Stomach smooth muscle (tissue), 2 donors: Measurements from ENCODE around the gene ALDH9A1.

Experiments used
- H3K27ac ChIP-seq: one replicate; pipeline ENCODE4 v1.7.0; 2013; ENCODE audit warnings: mild to moderate bottlenecking, low read length, inconsistent platforms
- H3K27me3 ChIP-seq, 2 donors: one replicate each; pipeline ENCODE4 v1.7.0; 2013; ENCODE audit warnings: low read length in 2 of 2; ENCODE audit not compliant: insufficient read depth in 2 of 2, control insufficient read depth in 1 of 2
- H3K36me3 ChIP-seq, 2 donors: one replicate each; pipeline ENCODE4 v1.7.0; 2013; ENCODE audit warnings: low read length in 2 of 2; ENCODE audit not compliant: control insufficient read depth in 2 of 2, insufficient read depth in 2 of 2
- H3K4me1 ChIP-seq: one replicate; pipeline ENCODE4 v1.7.0; 2013; ENCODE audit warnings: low read length; ENCODE audit not compliant: control insufficient read depth, insufficient read depth
- H3K4me3 ChIP-seq, 2 donors: one replicate each; pipeline ENCODE4 v1.7.0; 2013; ENCODE audit warnings: low read length in 2 of 2
- H3K9ac ChIP-seq, 2 donors: one replicate each; pipeline ENCODE4 v1.7.0; 2013; ENCODE audit warnings: low read length in 2 of 2, mild to moderate bottlenecking in 1 of 2
- H3K9me3 ChIP-seq, 2 donors: one replicate each; pipeline ENCODE4 v1.7.0; 2013; ENCODE audit warnings: low read length in 2 of 2; ENCODE audit not compliant: control insufficient read depth in 2 of 2
- donor health status: healthy.
- donor health status: Pancreatic carcinoma.

The ALDH9A1 gene

GRCh38 chr1:165632491-165632890 lies 65.9 kb downstream of the ALDH9A1 start:
- Histone ChIP-seq H3K9me3 (no peaks in the 10 kb centered on the region), H3K4me1 (peaks cover 23% of the 10 kb centered on the region), H3K36me3 (peaks cover 0 to 4% of the 10 kb centered on the region in 2 donors), H3K9ac (peak overlapping the region; percentile 82 to 93), H3K27ac (peak overlapping the region; percentile 84), H3K27me3 (no peaks in the 10 kb centered on the region), H3K4me3 (peak overlapping the region; percentile 81 to 97)

DNA sequence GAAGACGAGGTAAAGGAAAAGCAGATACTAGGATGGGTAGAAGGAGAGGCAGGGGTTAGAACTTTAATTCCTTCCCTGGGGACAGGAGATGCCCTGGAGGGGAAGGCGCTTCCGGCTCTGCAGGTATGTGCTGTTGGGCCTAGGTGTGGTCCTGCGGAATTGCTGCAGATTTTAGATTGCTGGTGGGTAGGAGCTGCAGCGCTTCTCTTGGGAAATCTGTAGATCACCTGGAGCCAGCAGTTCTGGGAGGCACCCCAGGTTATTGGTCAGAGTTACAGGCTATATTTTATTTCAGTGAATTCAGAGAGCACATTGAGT lies 66.3 kb downstream of the ALDH9A1 start:
- peaks cover 23% of the 10 kb centered on the region for H3K4me1 ChIP-seq

GRCh38 chr1:165631342-165632151 lies 66.8 kb downstream of the ALDH9A1 start:
- Histone ChIP-seq H3K4me1 (peaks cover 19% of the 10 kb centered on the region), H3K27ac (peak overlapping the region; percentile 84), H3K9ac (peak overlapping the region; percentile 82 to 93), H3K36me3 (no peaks in the 10 kb centered on the region), H3K27me3 (no peaks in the 10 kb centered on the region), H3K9me3 (no peaks in the 10 kb centered on the region), H3K4me3 (peak overlapping the region; percentile 81 to 97)

More for the DNA sequence above, 66.3 kb downstream of the ALDH9A1 start:
- H3K4me3 ChIP-seq = peak overlapping the region; percentile 81 to 97
- peak overlapping the region; percentile 82 to 93 for H3K9ac ChIP-seq
- H3K36me3 ChIP-seq = peaks cover 0 to 4% of the 10 kb centered on the region in 2 donors
- no peaks in the 10 kb centered on the region for H3K9me3 ChIP-seq
- peak overlapping the region; percentile 84 for H3K27ac ChIP-seq
- no peaks in the 10 kb centered on the region for H3K27me3 ChIP-seq

GRCh38 chr1:165630629-165631341 lies 67.6 kb downstream of the ALDH9A1 start, which contains the start of gene MGST3:
Gene MGST3 (plus strand): TSS chr1:165631234. CDS start chr1:165649848, 18,614 bp downstream.
- Histone ChIP-seq H3K4me1 (peaks cover 18% of the 10 kb centered on the region), H3K9ac (peak within 1 kb of the TSS; percentile 82 to 93), H3K9me3 (no peaks in the 10 kb centered on the region), H3K36me3 (no peaks in the 10 kb centered on the region), H3K4me3 (peak within 1 kb of the TSS; percentile 81 to 97), H3K27me3 (no peaks in the 10 kb centered on the region), H3K27ac (peak within 1 kb of the TSS; percentile 84)

- Histone ChIP-seq H3K27ac (peak overlapping the region; percentile 84), H3K36me3 (no peaks in the 10 kb centered on the region)
Observed at GRCh38 chr1:165629848-165630628, 68.3 kb downstream of the ALDH9A1 start.

DNA sequence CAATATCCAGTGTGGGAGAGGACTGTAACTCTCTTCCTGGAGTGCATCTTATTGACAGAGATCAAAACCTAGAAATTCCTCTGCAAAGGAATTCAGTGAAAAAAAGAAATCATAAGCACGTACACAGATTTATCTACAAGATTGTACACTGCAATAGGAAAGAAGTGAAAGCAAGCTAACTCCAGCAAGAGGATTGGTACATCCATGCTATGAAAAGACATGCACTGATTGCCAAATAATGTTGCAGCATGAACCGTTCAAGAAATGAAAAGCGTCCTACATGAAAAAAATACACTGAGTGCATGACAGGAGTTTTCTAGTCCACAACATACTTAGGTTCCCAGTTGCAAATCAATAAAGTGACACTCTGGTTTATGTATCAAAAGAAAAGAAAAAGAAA lies 69.2 kb downstream of the ALDH9A1 start:
- Histone ChIP-seq H3K36me3 (no peaks in the 10 kb centered on the region), H3K9ac (no peak overlapping the region), H3K27me3 (no peaks in the 10 kb centered on the region), H3K4me3 (no peak overlapping the region), H3K9me3 (no peaks in the 10 kb centered on the region), H3K27ac (no peak overlapping the region), H3K4me1 (peaks cover 18% of the 10 kb centered on the region)

More at GRCh38 chr1:165629848-165630628, 68.3 kb downstream of the ALDH9A1 start:
- H3K27me3 ChIP-seq = no peaks in the 10 kb centered on the region
- peak overlapping the region; percentile 81 to 97 for H3K4me3 ChIP-seq
- H3K4me1 ChIP-seq = peaks cover 18% of the 10 kb centered on the region
- H3K9me3 ChIP-seq = no peaks in the 10 kb centered on the region
- peak overlapping the region; percentile 82 to 93 for H3K9ac ChIP-seq

DNA sequence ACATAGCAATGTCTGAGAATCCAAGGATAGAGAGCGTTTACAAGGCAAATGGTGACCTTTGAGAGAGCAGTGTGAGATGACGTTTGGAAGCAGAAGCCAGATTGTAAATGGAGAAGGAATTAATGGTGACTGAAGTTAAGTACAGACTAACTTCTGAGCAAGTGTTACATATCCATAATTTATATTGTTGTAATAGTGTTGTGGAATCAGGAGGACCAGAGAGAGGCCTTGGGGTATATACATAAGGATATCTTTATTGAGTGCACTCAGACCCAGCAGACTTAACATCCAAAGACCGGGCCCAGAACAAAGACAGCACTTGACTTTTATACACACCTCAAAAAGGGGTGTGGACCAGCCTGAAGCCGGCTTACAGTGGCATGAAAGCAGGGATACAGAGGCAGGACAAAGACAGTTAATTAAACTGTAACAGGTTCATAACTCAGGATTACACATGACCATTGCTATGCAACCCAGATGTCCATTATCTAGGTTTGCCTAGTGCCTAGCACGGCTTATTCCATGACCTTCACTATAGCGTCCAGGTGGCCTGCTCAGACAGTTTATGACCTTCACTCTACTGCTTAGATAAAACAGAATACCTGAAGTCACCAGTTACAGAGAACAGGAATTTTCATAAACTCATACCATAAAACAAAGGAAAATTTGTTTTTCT lies 70.1 kb downstream of the ALDH9A1 start:
- Histone ChIP-seq H3K27me3 (no peaks in the 10 kb centered on the region), H3K27ac (no peak overlapping the region), H3K9me3 (no peaks in the 10 kb centered on the region)

GRCh38 chr1:165624441-165624840 lies 73.9 kb downstream of the ALDH9A1 start:
- Histone ChIP-seq H3K36me3 (no peaks in the 10 kb centered on the region), H3K27ac (no peak overlapping the region), H3K4me3 (no peak overlapping the region), H3K9me3 (no peaks in the 10 kb centered on the region), H3K9ac (no peak overlapping the region), H3K27me3 (no peaks in the 10 kb centered on the region), H3K4me1 (no peaks in the 10 kb centered on the region)

More for the DNA sequence above, 70.1 kb downstream of the ALDH9A1 start:
- no peak overlapping the region for H3K9ac ChIP-seq
- peaks cover 11% of the 10 kb centered on the region for H3K4me1 ChIP-seq
- no peak overlapping the region for H3K4me3 ChIP-seq
- H3K36me3 ChIP-seq = no peaks in the 10 kb centered on the region

GRCh38 chr1:165623624-165624023 lies 74.7 kb downstream of the ALDH9A1 start:
- H3K9ac ChIP-seq = no peak overlapping the region
- H3K27ac ChIP-seq = no peak overlapping the region
- H3K27me3 ChIP-seq = no peaks in the 10 kb centered on the region
- no peaks in the 10 kb centered on the region for H3K36me3 ChIP-seq
- H3K4me3 ChIP-seq = no peak overlapping the region
- H3K9me3 ChIP-seq = no peaks in the 10 kb centered on the region
- H3K4me1 ChIP-seq = no peaks in the 10 kb centered on the region

DNA sequence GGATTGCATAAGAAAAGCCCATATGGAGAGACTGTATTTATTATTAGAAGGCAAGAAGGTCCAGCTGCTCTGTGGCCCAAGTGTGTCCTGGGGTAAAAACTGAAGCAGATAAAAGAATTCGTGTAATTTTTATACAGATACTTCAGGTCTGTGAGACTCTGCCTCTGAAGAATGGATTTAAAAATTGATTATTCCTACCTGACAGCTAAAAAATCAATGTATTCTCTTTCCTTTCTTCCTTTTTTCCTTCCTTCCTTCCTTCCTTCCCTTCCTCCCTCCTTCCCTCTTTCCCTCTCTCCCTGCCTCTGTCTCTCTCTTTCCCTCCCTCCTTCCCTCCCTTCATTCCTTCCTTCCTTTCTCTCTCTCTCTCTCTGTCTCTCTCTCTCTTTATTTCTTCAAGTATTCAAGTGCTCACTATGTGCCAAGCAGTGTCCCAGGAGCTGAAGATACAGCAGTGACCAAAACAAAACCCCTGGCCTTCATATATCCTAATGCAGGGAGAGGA lies 78.7 kb downstream of the ALDH9A1 start:
- no peaks in the 10 kb centered on the region for H3K9me3 ChIP-seq
- no peak overlapping the region for H3K4me3 ChIP-seq

More for the DNA sequence above, 78.7 kb downstream of the ALDH9A1 start:
- Histone ChIP-seq H3K27ac (no peak overlapping the region), H3K9ac (no peak overlapping the region), H3K27me3 (no peaks in the 10 kb centered on the region), H3K36me3 (no peaks in the 10 kb centered on the region), H3K4me1 (no peaks in the 10 kb centered on the region)
